Measurements from ENCODE around the gene SDCCAG8.

Gene SDCCAG8

GRCh38 chr1:243233908-243234307, 21.9 kb upstream of the SDCCAG8 start:
- Histone ChIP-seq H3K4me3 (ENCODE audit: low read length) (no peak overlapping the region), H3K4me1 (ENCODE audit: control insufficient read depth, insufficient read depth, low read length) (no peaks in the 10 kb centered on the region), H3K9me3 (ENCODE audit: control insufficient read depth, insufficient read depth, low read length) (no peaks in the 10 kb centered on the region), H3K27me3 (ENCODE audit: control insufficient read depth, insufficient read depth, low read length) (no peaks in the 10 kb centered on the region), H3K36me3 (ENCODE audit: control insufficient read depth, insufficient read depth, low read length) (0 out of 2 replicates have a peak, but pooled peaks cover 3% of the 10 kb centered on the region), H3K27ac (ENCODE audit: low read length) (no peak overlapping the region)
- WGBS (ENCODE audit: insufficient coverage, insufficient read length), result no CpG with 5 or more reads among the region's 2 CpGs
- DNase-seq (ENCODE audit: low read depth, low spot score), result no peak

- H3K9me3 ChIP-seq (ENCODE audit: control insufficient read depth, insufficient read depth, low read length), result no peaks in the 10 kb centered on the region
- no peak for DNase-seq (ENCODE audit: low read depth, low spot score)
- H3K27me3 ChIP-seq (ENCODE audit: control insufficient read depth, insufficient read depth, low read length), result no peaks in the 10 kb centered on the region
These were observed 20.7 kb upstream of the SDCCAG8 start for GRCh38 chr1:243234978-243235647.

GRCh38 chr1:243236604-243237252, 19.1 kb upstream of the SDCCAG8 start:
- 0 out of 2 replicates have a peak, but pooled peaks cover 3% of the 10 kb centered on the region for H3K36me3 ChIP-seq (ENCODE audit: control insufficient read depth, insufficient read depth, low read length)
- H3K27me3 ChIP-seq (ENCODE audit: control insufficient read depth, insufficient read depth, low read length), result no peaks in the 10 kb centered on the region
- no peak overlapping the region for H3K4me3 ChIP-seq (ENCODE audit: low read length)
- no peaks in the 10 kb centered on the region for H3K4me1 ChIP-seq (ENCODE audit: control insufficient read depth, insufficient read depth, low read length)
- no peak for DNase-seq (ENCODE audit: low read depth, low spot score)
- H3K9me3 ChIP-seq (ENCODE audit: control insufficient read depth, insufficient read depth, low read length), result no peaks in the 10 kb centered on the region
- H3K27ac ChIP-seq (ENCODE audit: low read length), result no peak overlapping the region
- WGBS (ENCODE audit: insufficient coverage, insufficient read length), result no CpG with 5 or more reads among the region's 4 CpGs

More at GRCh38 chr1:243234978-243235647, 20.7 kb upstream of the SDCCAG8 start:
- H3K4me1 ChIP-seq (ENCODE audit: control insufficient read depth, insufficient read depth, low read length), result no peaks in the 10 kb centered on the region
- 0 out of 2 replicates have a peak, but pooled peaks cover 3% of the 10 kb centered on the region for H3K36me3 ChIP-seq (ENCODE audit: control insufficient read depth, insufficient read depth, low read length)
- no peak overlapping the region for H3K27ac ChIP-seq (ENCODE audit: low read length)
- no CpG with 5 or more reads among the region's 4 CpGs for WGBS (ENCODE audit: insufficient coverage, insufficient read length)
- no peak overlapping the region for H3K4me3 ChIP-seq (ENCODE audit: low read length)

- no CpG with 5 or more reads among the region's 9 CpGs for WGBS (ENCODE audit: insufficient coverage, insufficient read length)
- Histone ChIP-seq H3K4me1 (ENCODE audit: control insufficient read depth, insufficient read depth, low read length) (no peaks in the 10 kb centered on the region), H3K27ac (ENCODE audit: low read length) (no peak overlapping the region), H3K9me3 (ENCODE audit: control insufficient read depth, insufficient read depth, low read length) (no peaks in the 10 kb centered on the region), H3K27me3 (ENCODE audit: control insufficient read depth, insufficient read depth, low read length) (no peaks in the 10 kb centered on the region), H3K4me3 (ENCODE audit: low read length) (no peak overlapping the region), H3K36me3 (ENCODE audit: control insufficient read depth, insufficient read depth, low read length) (no peaks in the 10 kb centered on the region)
- DNase-seq (ENCODE audit: low read depth, low spot score), result no peak
These were observed 11.4 kb upstream of the SDCCAG8 start for GRCh38 chr1:243244432-243244841.

GRCh38 chr1:243246916-243247315, 8.9 kb upstream of the SDCCAG8 start:
- Histone ChIP-seq H3K36me3 (ENCODE audit: control insufficient read depth, insufficient read depth, low read length) (no peaks in the 10 kb centered on the region), H3K27ac (ENCODE audit: low read length) (no peak overlapping the region), H3K27me3 (ENCODE audit: control insufficient read depth, insufficient read depth, low read length) (no peaks in the 10 kb centered on the region), H3K9me3 (ENCODE audit: control insufficient read depth, insufficient read depth, low read length) (no peaks in the 10 kb centered on the region), H3K4me1 (ENCODE audit: control insufficient read depth, insufficient read depth, low read length) (no peaks in the 10 kb centered on the region), H3K4me3 (ENCODE audit: low read length) (no peak overlapping the region)
- WGBS (ENCODE audit: insufficient coverage, insufficient read length), result no CpG with 5 or more reads among the region's 1 CpG
- no peak for DNase-seq (ENCODE audit: low read depth, low spot score)

- no peak overlapping the region for H3K4me3 ChIP-seq (ENCODE audit: low read length)
These were observed 7.9 kb upstream of the SDCCAG8 start for GRCh38 chr1:243247901-243248300.

GRCh38 chr1:243249214-243249613, 6.6 kb upstream of the SDCCAG8 start:
- no CpG with 5 or more reads among the region's 3 CpGs for WGBS (ENCODE audit: insufficient coverage, insufficient read length)
- H3K4me1 ChIP-seq (ENCODE audit: control insufficient read depth, insufficient read depth, low read length), result peaks cover 2% of the 10 kb centered on the region; the same call in 1 of the 2 replicates

More at GRCh38 chr1:243247901-243248300, 7.9 kb upstream of the SDCCAG8 start:
- Histone ChIP-seq H3K27ac (ENCODE audit: low read length) (no peak overlapping the region), H3K36me3 (ENCODE audit: control insufficient read depth, insufficient read depth, low read length) (no peaks in the 10 kb centered on the region), H3K4me1 (ENCODE audit: control insufficient read depth, insufficient read depth, low read length) (no peaks in the 10 kb centered on the region), H3K9me3 (ENCODE audit: control insufficient read depth, insufficient read depth, low read length) (no peaks in the 10 kb centered on the region), H3K27me3 (ENCODE audit: control insufficient read depth, insufficient read depth, low read length) (no peaks in the 10 kb centered on the region)
- WGBS (ENCODE audit: insufficient coverage, insufficient read length), result no CpG with 5 or more reads among the region's 3 CpGs
- DNase-seq (ENCODE audit: low read depth, low spot score), result no peak

GRCh38 chr1:243250102-243250501, 5.7 kb upstream of the SDCCAG8 start:
- Histone ChIP-seq H3K4me3 (ENCODE audit: low read length) (no peak overlapping the region), H3K4me1 (ENCODE audit: control insufficient read depth, insufficient read depth, low read length) (peaks cover 2% of the 10 kb centered on the region; the same call in 1 of the 2 replicates), H3K36me3 (ENCODE audit: control insufficient read depth, insufficient read depth, low read length) (no peaks in the 10 kb centered on the region), H3K27me3 (ENCODE audit: control insufficient read depth, insufficient read depth, low read length) (no peaks in the 10 kb centered on the region), H3K27ac (ENCODE audit: low read length) (no peak overlapping the region), H3K9me3 (ENCODE audit: control insufficient read depth, insufficient read depth, low read length) (no peaks in the 10 kb centered on the region)
- 100% methylated on average over 1 of the region's 3 CpGs for WGBS (ENCODE audit: insufficient coverage, insufficient read length)
- DNase-seq (ENCODE audit: low read depth, low spot score), result no peak

More at GRCh38 chr1:243249214-243249613, 6.6 kb upstream of the SDCCAG8 start:
- DNase-seq (ENCODE audit: low read depth, low spot score), result no peak
- no peaks in the 10 kb centered on the region for H3K27me3 ChIP-seq (ENCODE audit: control insufficient read depth, insufficient read depth, low read length)
- H3K36me3 ChIP-seq (ENCODE audit: control insufficient read depth, insufficient read depth, low read length), result no peaks in the 10 kb centered on the region
- H3K27ac ChIP-seq (ENCODE audit: low read length), result no peak overlapping the region
- no peaks in the 10 kb centered on the region for H3K9me3 ChIP-seq (ENCODE audit: control insufficient read depth, insufficient read depth, low read length)
- H3K4me3 ChIP-seq (ENCODE audit: low read length), result no peak overlapping the region

GRCh38 chr1:243251539-243251938, 4.3 kb upstream of the SDCCAG8 start:
- H3K4me3 ChIP-seq (ENCODE audit: low read length), result no peak overlapping the region

GRCh38 chr1:243253211-243253925, 2.5 kb upstream of the SDCCAG8 start:
- H3K36me3 ChIP-seq (ENCODE audit: control insufficient read depth, insufficient read depth, low read length), result no peaks in the 10 kb centered on the region
- no peaks in the 10 kb centered on the region for H3K9me3 ChIP-seq (ENCODE audit: control insufficient read depth, insufficient read depth, low read length)
- peaks cover 2% of the 10 kb centered on the region; the same call in 1 of the 2 replicates for H3K4me1 ChIP-seq (ENCODE audit: control insufficient read depth, insufficient read depth, low read length)
- no CpG with 5 or more reads among the region's 8 CpGs for WGBS (ENCODE audit: insufficient coverage, insufficient read length)
- no peaks in the 10 kb centered on the region for H3K27me3 ChIP-seq (ENCODE audit: control insufficient read depth, insufficient read depth, low read length)
- peak overlapping the region; percentile 10; the same call in 1 of the 2 replicates for H3K4me3 ChIP-seq (ENCODE audit: low read length)
- DNase-seq (ENCODE audit: low read depth, low spot score), result no peak
- no peak overlapping the region for H3K27ac ChIP-seq (ENCODE audit: low read length)

More at GRCh38 chr1:243251539-243251938, 4.3 kb upstream of the SDCCAG8 start:
- H3K27ac ChIP-seq (ENCODE audit: low read length), result no peak overlapping the region
- no peaks in the 10 kb centered on the region for H3K9me3 ChIP-seq (ENCODE audit: control insufficient read depth, insufficient read depth, low read length)
- H3K4me1 ChIP-seq (ENCODE audit: control insufficient read depth, insufficient read depth, low read length), result peaks cover 2% of the 10 kb centered on the region; the same call in 1 of the 2 replicates
- H3K36me3 ChIP-seq (ENCODE audit: control insufficient read depth, insufficient read depth, low read length), result no peaks in the 10 kb centered on the region
- WGBS (ENCODE audit: insufficient coverage, insufficient read length), result no CpG with 5 or more reads among the region's 1 CpG
- no peak for DNase-seq (ENCODE audit: low read depth, low spot score)
- H3K27me3 ChIP-seq (ENCODE audit: control insufficient read depth, insufficient read depth, low read length), result no peaks in the 10 kb centered on the region
